ENCODE data around the gene CD300LF.

DNA sequence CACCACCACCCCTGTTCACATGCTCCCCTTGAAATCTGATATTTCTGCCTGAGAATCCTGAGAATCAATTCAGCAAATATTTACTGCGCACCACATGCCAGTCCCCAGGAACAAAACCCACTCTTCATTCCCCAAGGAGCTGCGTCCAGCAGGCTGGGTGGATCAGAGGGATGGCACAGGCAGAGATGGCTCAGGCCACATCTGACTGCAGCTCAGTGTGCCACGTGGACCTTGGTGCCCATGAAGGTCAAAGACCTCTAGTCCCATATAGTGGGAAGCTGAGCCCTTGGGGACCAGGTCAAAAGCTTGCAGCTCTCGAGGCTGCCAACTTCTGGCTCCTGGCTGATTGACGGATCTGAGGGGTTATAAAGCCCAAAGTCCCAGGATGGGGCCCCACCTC is 31.8 kb downstream of the CD300LF start:
- TF ChIP-seq, protein P1, sequence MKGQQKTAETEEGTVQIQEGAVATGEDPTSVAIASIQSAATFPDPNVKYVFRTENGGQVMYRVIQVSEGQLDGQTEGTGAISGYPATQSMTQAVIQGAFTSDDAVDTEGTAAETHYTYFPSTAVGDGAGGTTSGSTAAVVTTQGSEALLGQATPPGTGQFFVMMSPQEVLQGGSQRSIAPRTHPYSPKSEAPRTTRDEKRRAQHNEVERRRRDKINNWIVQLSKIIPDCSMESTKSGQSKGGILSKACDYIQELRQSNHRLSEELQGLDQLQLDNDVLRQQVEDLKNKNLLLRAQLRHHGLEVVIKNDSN (CRISPR knock-in tag; IDR thresholded peaks at IDR 0.05) = no peak
- TF ChIP-seq CREB1 (CRISPR knock-in tag; IDR thresholded peaks at IDR 0.05) = no peak
- TF ChIP-seq, protein P2, sequence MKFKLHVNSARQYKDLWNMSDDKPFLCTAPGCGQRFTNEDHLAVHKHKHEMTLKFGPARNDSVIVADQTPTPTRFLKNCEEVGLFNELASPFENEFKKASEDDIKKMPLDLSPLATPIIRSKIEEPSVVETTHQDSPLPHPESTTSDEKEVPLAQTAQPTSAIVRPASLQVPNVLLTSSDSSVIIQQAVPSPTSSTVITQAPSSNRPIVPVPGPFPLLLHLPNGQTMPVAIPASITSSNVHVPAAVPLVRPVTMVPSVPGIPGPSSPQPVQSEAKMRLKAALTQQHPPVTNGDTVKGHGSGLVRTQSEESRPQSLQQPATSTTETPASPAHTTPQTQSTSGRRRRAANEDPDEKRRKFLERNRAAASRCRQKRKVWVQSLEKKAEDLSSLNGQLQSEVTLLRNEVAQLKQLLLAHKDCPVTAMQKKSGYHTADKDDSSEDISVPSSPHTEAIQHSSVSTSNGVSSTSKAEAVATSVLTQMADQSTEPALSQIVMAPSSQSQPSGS (CRISPR knock-in tag; IDR thresholded peaks at IDR 0.05; ENCODE audit: borderline replicate concordance, low read depth) = no peak
- TF ChIP-seq RELA (CRISPR knock-in tag; IDR thresholded peaks at IDR 0.05; ENCODE audit: borderline replicate concordance) = no peak
